Spleen (tissue), 7 donors: ENCODE measurements around the gene DCN.

Source experiments
- CTCF ChIP-seq, 11 experiments: fragments of 200-600 bp in 7 of 11; fragments of 450-650 bp in 4 of 11; sonication (generic) in 4 of 11; IDR thresholded peaks in 8 of 11; conservative IDR thresholded peaks in 3 of 11; 1 replicate in 7 of 11; 2 replicates in 4 of 11; pipeline versions ENCODE4 v1.4.0 to v1.8.0; 2016 to 2021; ENCODE audit warnings: antibody characterized with exemption in 11 of 11, inconsistent platforms in 4 of 11, mild to moderate bottlenecking in 1 of 11
- POLR2A ChIP-seq, 3 donors: fragments of 450-650 bp; IDR thresholded peaks; one replicate each; pipeline ENCODE4 v1.5.1; 2017; ENCODE audit warnings: antibody characterized with exemption in 3 of 3, mild to moderate bottlenecking in 1 of 3
- donor health status: DM: no; HTN: no; CAD: no; lungs with moderate emphysema.
- donor health status: DM: no; HTN: no; CAD: no.
- donor health status: DM: no; HTN: no; CAD: no.

DNA sequence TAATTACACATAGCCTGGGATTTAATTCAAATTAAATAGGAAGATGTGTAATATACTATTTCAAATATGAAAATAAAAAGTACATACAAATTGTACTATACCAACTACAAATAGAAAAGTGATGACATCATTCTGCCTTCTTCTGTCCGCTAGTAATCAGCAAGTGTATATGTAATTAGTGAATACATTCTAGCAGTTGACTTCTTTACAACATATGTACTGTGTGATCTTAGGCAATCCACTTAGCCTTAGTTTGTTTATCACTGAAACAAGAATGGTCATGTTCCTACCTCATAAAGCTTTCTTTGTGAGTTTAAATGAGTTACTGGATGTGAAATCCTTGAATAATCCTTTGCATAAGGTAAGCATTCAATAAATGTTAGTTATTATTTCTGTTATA lies 63.5 kb downstream of the DCN start:
- no peak for TF ChIP-seq CTCF (IDR thresholded peaks at IDR 0.05 in 8 of 11, conservative IDR thresholded peaks at IDR 0.05 in 3 of 11)
- no peak for TF ChIP-seq POLR2A (IDR thresholded peaks at IDR 0.05)
